Raji (cell line): ENCODE data around the gene CPED1.

Experiments used
- POLR2A ChIP-seq: IDR thresholded peaks from 2 replicates; pipeline ENCODE4 v1.6.1; 2011; ENCODE audit warnings: low read depth, low read length, control low read depth; ENCODE audit not compliant: insufficient read depth

Gene CPED1

GRCh38 chr7:121137580-121137979 is 149.1 kb downstream of the CPED1 start:
- no peak for TF ChIP-seq POLR2A

GRCh38 chr7:121138262-121138933 is 149.9 kb downstream of the CPED1 start:
- no peak for TF ChIP-seq POLR2A

- no peak for TF ChIP-seq POLR2A
These were observed 150.9 kb downstream of the CPED1 start for GRCh38 chr7:121139427-121139826.

- no peak for TF ChIP-seq POLR2A
These were observed 152.3 kb downstream of the CPED1 start for GRCh38 chr7:121140790-121141189.

GRCh38 chr7:121151774-121152221 is 163.3 kb downstream of the CPED1 start:
- no peak for TF ChIP-seq POLR2A

- TF ChIP-seq POLR2A: no peak
These were observed 164.9 kb downstream of the CPED1 start for GRCh38 chr7:121153411-121153810.

- TF ChIP-seq POLR2A: no peak
These were observed 165.5 kb downstream of the CPED1 start for GRCh38 chr7:121153995-121154394.

- TF ChIP-seq POLR2A: no peak
These were observed 168.3 kb downstream of the CPED1 start for GRCh38 chr7:121156825-121157224.

GRCh38 chr7:121157341-121157751 is 168.8 kb downstream of the CPED1 start:
- TF ChIP-seq POLR2A: no peak

GRCh38 chr7:121157885-121158590 is 169.5 kb downstream of the CPED1 start:
- TF ChIP-seq POLR2A: no peak

GRCh38 chr7:121158665-121159064 is 170.2 kb downstream of the CPED1 start:
- TF ChIP-seq POLR2A: no peak

GRCh38 chr7:121159553-121159952 is 171.0 kb downstream of the CPED1 start:
- TF ChIP-seq POLR2A: no peak

- TF ChIP-seq POLR2A: no peak
These were observed 171.9 kb downstream of the CPED1 start for GRCh38 chr7:121160150-121161008.

- TF ChIP-seq POLR2A: no peak
These were observed 175.2 kb downstream of the CPED1 start for GRCh38 chr7:121163699-121164098.

- no peak for TF ChIP-seq POLR2A
These were observed 175.7 kb downstream of the CPED1 start for GRCh38 chr7:121164247-121164646.
